Adrenal gland (tissue), 12 donors: Measurements from ENCODE around the gene CYP11A1. TPM values are rescaled to one million over a fixed set of nuclear protein-coding genes. Genes with fewer than 3 reads are reported as not detected.

Source experiments
- DNase-seq, 7 donors: peaks; one replicate each; pipeline ENCODE4 v3.0.0-alpha.2; 2019 to 2020
- H3K27ac ChIP-seq, 5 donors: fragments of 200-600 bp; sonication (generic) in 4 of 5; 1 replicate in 3 of 5; 2 replicates in 2 of 5; pipeline versions ENCODE4 v1.5.1 to v1.8.0; 2016 to 2020; ENCODE audit warnings: mild to moderate bottlenecking in 1 of 5
- H3K27me3 ChIP-seq: fragments of 200-600 bp; 2 replicates; pipeline ENCODE4 v1.8.0; 2021
- H3K36me3 ChIP-seq, 2 donors: fragments of 200-600 bp; replicated peaks in 1 of 2; 1 replicate in 1 of 2; 2 replicates in 1 of 2; pipeline versions ENCODE4 v1.5.1 to v1.8.0; 2018 to 2022
- H3K4me1 ChIP-seq, 2 donors: fragments of 200-600 bp; replicated peaks in 1 of 2; 1 replicate in 1 of 2; 2 replicates in 1 of 2; pipeline versions ENCODE4 v1.5.1 to v1.8.0; 2018 to 2021
- H3K4me3 ChIP-seq, 4 donors: fragments of 200-600 bp; sonication (generic) in 3 of 4; one replicate each; pipeline ENCODE4 v1.5.1; 2016 to 2018
- H3K9me3 ChIP-seq, 3 donors: fragments of 200-600 bp; sonication (generic) in 1 of 3; replicated peaks in 1 of 3; 1 replicate in 2 of 3; 2 replicates in 1 of 3; pipeline versions ENCODE4 v1.5.1 to v1.8.0; 2016 to 2021
- CTCF ChIP-seq, 6 experiments: fragments of 450-650 bp in 4 of 6; fragments of 200-600 bp in 2 of 6; sonication (generic) in 1 of 6; IDR thresholded peaks; 1 replicate in 5 of 6; 2 replicates in 1 of 6; pipeline versions ENCODE4 v1.5.1 to v1.8.0; 2016 to 2021; ENCODE audit warnings: antibody characterized with exemption in 6 of 6, mild to moderate bottlenecking in 2 of 6, moderate library complexity in 1 of 6
- POLR2A ChIP-seq, 2 donors: fragments of 450-650 bp; IDR thresholded peaks; one replicate each; pipeline ENCODE4 v1.6.1; 2017; ENCODE audit warnings: antibody characterized with exemption in 2 of 2, mild to moderate bottlenecking in 2 of 2, moderate library complexity in 1 of 2
- WGBS, 4 donors: extraction: QIAGEN DNeasy Blood & Tissue Kit in 2 of 4; methylation state at CpG; one replicate each; pipeline versions ENCODE4 v1.1.5 to v1.1.7; 2013 to 2017; 5-methylcytosine and 5-hydroxymethylcytosine counted together
- intact Hi-C, 2 donors: fragments of 100-400 bp; cut with DNase I; formaldehyde crosslinking; loops; one replicate each; pipeline versions ENCODE4 v1.14.1 to v1.15.0; 2022 to 2023
- polyA plus RNA-seq, 3 donors: library from polyadenylated mRNA; stranded (reverse); fragments of 200-250 nt in 2 of 3; fragments of 350-450 nt in 1 of 3; fragmentation: Illumina TruSeq in 1 of 3; extraction: RNeasy Lipid Tissue Mini Kit (QIAGEN cat#74804) in 1 of 3; gene quantifications; one replicate each; pipeline ENCODE4 v1.2.3, GENCODE V29; 2013 to 2014
- total RNA-seq, 9 donors: library from RNA; depleted of rRNA in 4 of 9; stranded (reverse); fragments of >200 nt in 4 of 9; fragments of 120-200 nt in 1 of 9; fragmentation: NEBNext Ultra II Directional in 1 of 9; extraction: Animal tissue kit (Norgen Biotek cat#: 25700) in 1 of 9; gene quantifications; one replicate each; pipeline versions ENCODE4 v1.1.0 to v1.2.4, GENCODE V29; 2013 to 2023
- donor health status: healthy with polysubstance abuse.
- donor health status: Bipolar disorder and iron deficiency.
- donor health status: DM: yes; HTN: yes; CAD: no.
- donor health status: DM: no; HTN: no; CAD: no.
- donor health status: DM: no; HTN: no; CAD: no.
- donor health status: DM: yes; HTN: yes; CAD: no.

Gene CYP11A1
- total and polyA plus RNA-seq, 12 donors = 233 to 5,219 (median 1,366) TPM

GRCh38 chr15:74370471-74370870 lies 3.0 kb upstream of the CYP11A1 start:
- no peak for DNase-seq
- WGBS, 4 donors = 90 to 94% (median 93%) methylated on average over 5 of the region's 5 CpGs

GRCh38 chr15:74369756-74370155 lies 2.3 kb upstream of the CYP11A1 start:
- H3K9me3 ChIP-seq = no peaks in the 10 kb centered on the region
- H3K36me3 ChIP-seq = no peaks in the 10 kb centered on the region
- H3K27me3 ChIP-seq = no peaks in the 10 kb centered on the region
- 80 to 94% (median 86%) methylated on average over 2 of the region's 2 CpGs for WGBS, 4 donors
- intact Hi-C loops = loop anchor here in 1 of 2 donors (10.0 kb wide), 1 partner anchor 255 kb away; no protein-coding TSS in a partner anchor
- no peak for TF ChIP-seq POLR2A (IDR thresholded peaks at IDR 0.05)
- no peak for TF ChIP-seq CTCF (IDR thresholded peaks at IDR 0.05)
- no peak for DNase-seq
- H3K4me1 ChIP-seq = peaks cover 21 to 29% of the 10 kb centered on the region in 2 donors
- no peak overlapping the region for H3K4me3 ChIP-seq
- H3K27ac ChIP-seq = peak overlapping the region; percentile 60 to 95 (median 94)

More at GRCh38 chr15:74370471-74370870, 3.0 kb upstream of the CYP11A1 start:
- Histone ChIP-seq H3K9me3 (no peaks in the 10 kb centered on the region), H3K4me3 (no peak overlapping the region), H3K27ac (peak overlapping the region in 4 of 5 donors; percentile 92 to 95 (median 94)), H3K27me3 (no peaks in the 10 kb centered on the region), H3K4me1 (peaks cover 19 to 34% of the 10 kb centered on the region in 2 donors), H3K36me3 (no peaks in the 10 kb centered on the region)
- TF ChIP-seq CTCF (IDR thresholded peaks at IDR 0.05) (no peak), POLR2A (IDR thresholded peaks at IDR 0.05) (no peak)
- intact Hi-C loops = loop anchor here in 1 of 2 donors (10.0 kb wide), 1 partner anchor 254 kb away; no protein-coding TSS in a partner anchor

- Histone ChIP-seq H3K4me1 (peaks cover 25 to 26% of the 10 kb centered on the region in 2 donors), H3K36me3 (no peaks in the 10 kb centered on the region), H3K27me3 (no peaks in the 10 kb centered on the region), H3K9me3 (no peaks in the 10 kb centered on the region), H3K4me3 (no peak overlapping the region), H3K27ac (peak overlapping the region; percentile 60 to 95 (median 94))
- 26 to 46% (median 33%) methylated on average over 10 of the region's 10 CpGs for WGBS, 4 donors
- intact Hi-C loops = no loop called here
- TF ChIP-seq CTCF (IDR thresholded peaks at IDR 0.05) (no peak), POLR2A (IDR thresholded peaks at IDR 0.05) (peak in 1 of 2 donors; percentile 74)
- peak; percentile 75 to 95 (median 91) for DNase-seq
Measured at GRCh38 chr15:74369084-74369745, 1.8 kb upstream of the CYP11A1 start.

- Histone ChIP-seq H3K27ac (peak overlapping the region; percentile 60 to 95 (median 94)), H3K4me3 (peak overlapping the region in 1 of 4 donors; percentile 56), H3K9me3 (no peaks in the 10 kb centered on the region), H3K36me3 (no peaks in the 10 kb centered on the region), H3K4me1 (peaks cover 17 to 27% of the 10 kb centered on the region in 2 donors), H3K27me3 (no peaks in the 10 kb centered on the region)
- TF ChIP-seq CTCF (IDR thresholded peaks at IDR 0.05) (no peak), POLR2A (IDR thresholded peaks at IDR 0.05) (no peak)
- 47 to 63% (median 57%) methylated on average over 3 of the region's 3 CpGs for WGBS, 4 donors
- intact Hi-C loops = no loop called here
- peak in 3 of 7 donors; percentile 49 to 70 (median 53) for DNase-seq
Measured at GRCh38 chr15:74368121-74368520, 675 bp upstream of the CYP11A1 start.
